Activated B cell treated with CpG ODN at 0.5 μM for 24 hours (primary cell): ENCODE measurements around the gene SEC24D. TPM values are rescaled to one million over a fixed set of nuclear protein-coding genes. Genes with fewer than 3 reads are reported as not detected.

Experiments
- ATAC-seq: fragments of 200-7000 bp; cut with Tn5 transposase; one replicate; pipeline ENCODE4 v1.10.0; 2021; ENCODE audit warnings: low read depth, mild to moderate bottlenecking, moderate library complexity
- CTCF ChIA-PET: fragments of 350-600 bp; sonication (Branson Sonifier 250); formaldehyde crosslinking; loops from one replicate; lab custom pipeline; 2021; ENCODE audit warnings: antibody characterized with exemption; lab: Charles Lee
- POLR2A ChIA-PET: fragments of 350-600 bp; sonication (Branson Sonifier 250); formaldehyde crosslinking; loops from one replicate; lab custom pipeline; 2021; ENCODE audit warnings: antibody characterized with exemption; lab: Charles Lee
- DNase-seq: peaks from one replicate; pipeline ENCODE4 v3.0.0; 2022
- H3K27ac Mint-ChIP-seq: one replicate; pipeline ENCODE4 v1.8.0; 2020; ENCODE audit warnings: mixed read lengths
- H3K27me3 Mint-ChIP-seq: one replicate; pipeline ENCODE4 v1.8.0; 2021; ENCODE audit warnings: mixed read lengths
- H3K36me3 Mint-ChIP-seq: one replicate; pipeline ENCODE4 v1.8.0; 2021; ENCODE audit warnings: low read depth, mixed read lengths
- H3K4me1 Mint-ChIP-seq: one replicate; pipeline ENCODE4 v1.8.0; 2021; ENCODE audit warnings: mixed read lengths
- H3K4me3 Mint-ChIP-seq: one replicate; pipeline ENCODE4 v1.8.0; 2020; ENCODE audit warnings: mild to moderate bottlenecking, mixed read lengths
- H3K9me3 Mint-ChIP-seq: one replicate; pipeline ENCODE4 v1.8.0; 2020; ENCODE audit warnings: mixed read lengths
- intact Hi-C: fragments of 100-400 bp; cut with micrococcal nuclease; formaldehyde crosslinking; loops from one replicate; pipeline ENCODE4 v1.15.1; 2024
- total RNA-seq: library from RNA; stranded (reverse); gene quantifications from 2 replicates; pipeline ENCODE4 v1.2.3, GENCODE V29; 2022
- TF ChIP-seq, protein P1 (sequence below): fragments of 200-600 bp; IDR thresholded peaks from one replicate; pipeline ENCODE4 v1.8.0; 2022; ENCODE audit warnings: antibody characterized with exemption, mild to moderate bottlenecking

Gene SEC24D
- total RNA-seq, 1 donor from 2014 or later: 19.4 TPM

DNA sequence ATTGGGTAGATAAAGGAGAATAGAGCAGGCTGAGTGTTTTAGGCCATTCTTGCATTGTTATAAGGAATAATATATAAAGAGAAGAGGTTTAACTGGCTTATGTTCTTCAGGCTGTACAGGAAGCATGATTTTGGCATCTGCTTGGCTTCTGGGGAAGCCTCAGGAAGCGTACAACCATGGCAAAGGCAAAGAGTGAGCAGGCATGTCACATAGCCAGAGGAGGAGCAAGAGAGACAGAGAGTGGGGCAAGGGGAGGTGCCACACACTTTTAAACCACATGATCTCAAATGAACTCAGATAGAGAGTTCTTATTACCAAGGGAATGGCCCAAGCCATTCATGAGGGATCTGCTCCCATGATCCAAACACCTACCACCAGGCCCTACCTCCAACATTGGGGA lies 155.1 kb downstream of the SEC24D start:
- TF ChIP-seq, protein P1, sequence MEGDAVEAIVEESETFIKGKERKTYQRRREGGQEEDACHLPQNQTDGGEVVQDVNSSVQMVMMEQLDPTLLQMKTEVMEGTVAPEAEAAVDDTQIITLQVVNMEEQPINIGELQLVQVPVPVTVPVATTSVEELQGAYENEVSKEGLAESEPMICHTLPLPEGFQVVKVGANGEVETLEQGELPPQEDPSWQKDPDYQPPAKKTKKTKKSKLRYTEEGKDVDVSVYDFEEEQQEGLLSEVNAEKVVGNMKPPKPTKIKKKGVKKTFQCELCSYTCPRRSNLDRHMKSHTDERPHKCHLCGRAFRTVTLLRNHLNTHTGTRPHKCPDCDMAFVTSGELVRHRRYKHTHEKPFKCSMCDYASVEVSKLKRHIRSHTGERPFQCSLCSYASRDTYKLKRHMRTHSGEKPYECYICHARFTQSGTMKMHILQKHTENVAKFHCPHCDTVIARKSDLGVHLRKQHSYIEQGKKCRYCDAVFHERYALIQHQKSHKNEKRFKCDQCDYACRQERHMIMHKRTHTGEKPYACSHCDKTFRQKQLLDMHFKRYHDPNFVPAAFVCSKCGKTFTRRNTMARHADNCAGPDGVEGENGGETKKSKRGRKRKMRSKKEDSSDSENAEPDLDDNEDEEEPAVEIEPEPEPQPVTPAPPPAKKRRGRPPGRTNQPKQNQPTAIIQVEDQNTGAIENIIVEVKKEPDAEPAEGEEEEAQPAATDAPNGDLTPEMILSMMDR: no peak
- peaks cover 9% of the 10 kb centered on the region for H3K36me3 Mint-ChIP-seq
- peaks cover 8% of the 10 kb centered on the region for H3K4me1 Mint-ChIP-seq
- ChIA-PET CTCF (no interaction called here), POLR2A (interaction anchor here (0.6 kb wide), 1 partner anchor 151 kb away, joined by 3 read pairs; no protein-coding TSS in a partner anchor)
- H3K4me3 Mint-ChIP-seq: no peak overlapping the region
- H3K9me3 Mint-ChIP-seq: no peaks in the 10 kb centered on the region
- no peak overlapping the region for H3K27ac Mint-ChIP-seq
- no peaks in the 10 kb centered on the region for H3K27me3 Mint-ChIP-seq
- intact Hi-C loops: loop anchor here (5.0 kb wide), 1 partner anchor 139 kb away; no protein-coding TSS in a partner anchor
- no peak for DNase-seq
- ATAC-seq: no peak

DNA sequence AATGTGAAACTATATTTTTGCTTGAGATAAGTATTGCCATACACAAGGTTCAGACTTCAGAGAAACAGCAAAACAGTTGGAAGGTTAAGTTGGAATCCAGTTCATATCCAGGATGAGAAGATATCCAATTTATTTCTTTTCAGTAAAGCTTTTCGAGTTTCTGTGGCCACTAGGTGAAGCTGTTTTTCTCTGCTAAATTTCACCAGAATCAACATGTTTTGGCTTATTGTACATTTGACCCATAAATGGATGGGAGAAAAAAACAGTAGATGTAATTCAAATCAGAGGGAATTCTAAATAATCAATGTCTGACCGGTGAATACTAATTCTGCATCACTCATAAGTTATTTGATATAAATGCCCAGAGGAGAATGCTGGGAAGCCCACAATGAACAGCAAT lies 159.8 kb downstream of the SEC24D start:
- Mint-ChIP-seq H3K36me3 (no peaks in the 10 kb centered on the region), H3K9me3 (no peaks in the 10 kb centered on the region), H3K27me3 (no peaks in the 10 kb centered on the region), H3K4me1 (no peaks in the 10 kb centered on the region), H3K27ac (no peak overlapping the region), H3K4me3 (no peak overlapping the region)
- TF ChIP-seq, protein P1: no peak
- POLR2A ChIA-PET: no interaction called here
- ATAC-seq: no peak
- no peak for DNase-seq
- intact Hi-C loops: no loop called here
- CTCF ChIA-PET: no interaction called here

Other genes starting within 250 kb of the SEC24D start
- 56.5 and 62.7 TPM in 2 replicates for gene METTL14, start 150.7 kb downstream of the SEC24D start, total RNA-seq
- 0.18 and 0.24 TPM in 2 replicates for gene SYNPO2, start 52.7 kb upstream of the SEC24D start, total RNA-seq